Measurements from ENCODE around the gene SHOC2.

SHOC2 gene

DNA sequence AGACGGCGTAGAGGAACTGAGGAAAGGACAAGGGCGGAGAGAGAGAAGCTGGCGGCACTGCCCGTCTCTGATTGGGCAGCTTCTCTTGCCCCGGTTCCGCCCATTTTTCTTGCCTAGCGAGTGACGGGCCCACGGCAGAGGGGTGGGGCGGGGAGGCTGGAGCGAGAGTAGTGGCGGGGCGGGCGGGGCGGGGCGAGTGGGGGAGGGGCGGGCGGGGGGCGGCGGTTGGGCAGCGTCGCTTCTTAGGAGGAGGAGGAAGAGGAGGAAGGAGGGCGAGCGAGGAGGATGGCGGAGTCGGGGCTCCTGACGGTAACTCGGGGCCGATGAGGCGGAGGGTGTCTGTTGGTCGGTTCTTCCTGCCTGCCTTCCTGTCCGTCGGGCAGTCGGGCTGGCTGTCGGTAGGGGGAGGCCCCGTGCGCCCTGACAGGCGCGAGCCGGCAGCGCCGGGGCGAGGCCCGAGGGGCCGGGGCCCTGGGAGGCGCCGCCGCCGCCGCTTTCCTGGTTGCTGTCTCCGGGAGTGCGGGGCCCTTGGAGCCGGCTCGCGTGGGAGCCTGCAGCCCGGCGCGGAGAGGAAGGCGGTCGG is at the start of gene SHOC2:
Gene SHOC2 (plus strand): TSS at position 256 of the 583 bp plus-strand sequence. CDS start 44,755 bp downstream, outside the sequence.
- DNase-seq (ENCODE audit: low spot score) = no peak

DNA sequence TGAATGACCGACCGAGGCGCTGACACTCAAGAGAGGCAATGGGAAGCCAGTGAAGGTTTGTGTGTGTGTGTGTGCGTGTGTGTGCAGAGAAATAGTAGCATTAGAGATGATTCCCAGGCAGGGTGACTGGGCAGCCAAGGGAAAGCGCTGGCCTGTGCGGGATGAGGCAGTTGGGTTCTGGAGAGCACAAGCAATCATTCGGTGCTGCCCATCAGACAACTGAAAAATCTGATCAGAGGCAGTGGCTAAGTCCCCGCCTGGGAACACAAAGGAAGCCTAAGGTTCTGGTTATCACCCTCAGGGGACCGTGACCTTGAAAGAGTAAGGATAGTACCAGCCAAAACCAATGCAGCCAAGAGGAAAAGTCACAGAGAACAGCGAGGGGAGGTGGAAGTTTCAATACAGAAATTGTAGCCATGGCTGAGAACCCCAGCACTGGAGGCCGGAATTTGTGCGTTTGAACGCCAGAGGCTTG is 48.5 kb upstream of the SHOC2 start:
- DNase-seq (ENCODE audit: low spot score) = no peak

DNA sequence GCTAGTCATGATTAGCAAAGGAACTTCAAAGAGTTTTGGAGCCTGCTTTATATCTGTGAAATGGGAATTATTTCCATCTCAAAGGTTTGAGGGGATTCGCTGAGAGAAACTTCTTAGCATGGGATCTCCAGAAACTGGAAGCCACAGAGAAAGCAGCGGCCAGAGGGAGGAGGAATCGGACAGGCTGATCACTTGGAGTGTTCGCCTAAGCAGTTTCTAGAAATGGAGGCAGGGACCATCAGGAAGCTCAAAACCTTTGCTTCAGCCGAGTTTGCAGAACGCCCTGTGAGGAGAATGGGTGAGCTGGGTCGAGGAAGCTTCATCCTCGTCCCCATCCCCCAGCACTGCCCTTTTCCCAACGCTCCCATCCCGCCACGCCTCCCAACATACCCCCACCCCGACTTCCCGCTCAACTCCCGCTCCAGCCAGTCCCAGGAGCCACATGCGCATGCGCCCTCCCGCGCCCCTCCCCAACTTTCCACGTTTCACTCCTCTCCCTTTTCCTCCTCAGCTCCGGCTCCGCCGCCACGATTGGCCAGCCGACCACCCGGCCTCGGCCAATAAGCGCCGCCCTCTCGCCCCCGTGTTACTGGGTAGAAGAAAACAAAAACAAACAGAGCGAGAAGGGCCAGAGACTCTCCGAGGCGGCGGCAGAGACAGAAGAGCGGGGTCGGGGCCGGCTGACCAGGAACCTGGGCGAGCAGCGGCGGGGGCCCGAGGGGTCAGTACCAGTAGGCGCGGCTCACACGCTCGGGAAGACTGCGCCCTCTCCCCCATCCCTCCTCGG is 47.9 kb upstream of the SHOC2 start, which contains the start of gene PDCD4:
Gene PDCD4 (plus strand): TSS at position 631 of the 787 bp plus-strand sequence. CDS start 4,100 bp downstream, outside the sequence.
- peak; percentile 96 for DNase-seq (ENCODE audit: low spot score)

DNA sequence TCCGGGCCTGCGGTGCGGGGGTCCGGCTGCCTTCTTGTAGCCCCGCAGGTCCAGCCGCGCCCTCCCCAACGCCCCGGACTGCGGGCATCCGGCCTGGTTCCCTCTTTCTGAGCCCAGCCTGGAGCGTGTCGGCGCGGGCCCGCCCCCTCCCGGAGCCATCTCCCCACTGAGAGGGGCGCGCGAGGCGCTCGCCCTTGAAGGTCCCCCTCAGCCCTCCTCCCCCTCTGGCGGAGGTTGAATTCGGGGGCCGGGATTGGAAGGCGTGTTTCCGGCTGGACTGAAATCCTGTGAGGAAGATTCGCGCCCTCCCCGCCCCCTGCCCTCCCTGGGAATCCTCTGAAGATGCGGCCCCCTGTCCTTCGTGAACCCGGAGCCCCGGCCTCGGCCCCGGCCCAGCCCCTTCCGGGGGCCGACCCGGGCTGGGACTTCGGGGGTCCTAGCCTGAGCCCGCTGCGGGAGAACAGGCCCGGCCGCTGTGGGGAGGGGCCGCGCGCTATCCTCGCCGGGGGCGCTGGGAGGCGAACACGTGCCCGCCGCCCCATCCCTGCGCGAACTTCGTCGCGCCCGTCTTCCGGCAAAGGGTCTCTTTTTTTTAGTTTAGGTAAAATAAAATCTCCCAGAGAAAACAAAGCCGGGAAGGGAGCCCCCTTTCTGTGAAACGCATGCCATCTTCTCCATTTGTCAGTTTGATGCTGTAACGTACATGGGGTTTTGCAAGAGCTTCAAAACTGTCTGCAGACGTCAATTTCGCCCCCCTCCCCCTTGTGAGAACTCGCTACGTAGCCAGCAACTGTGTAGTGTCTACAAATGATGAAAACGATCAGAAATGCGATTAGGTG is 47.0 kb upstream of the SHOC2 start:
- peak; percentile 89 for DNase-seq (ENCODE audit: low spot score)

DNA sequence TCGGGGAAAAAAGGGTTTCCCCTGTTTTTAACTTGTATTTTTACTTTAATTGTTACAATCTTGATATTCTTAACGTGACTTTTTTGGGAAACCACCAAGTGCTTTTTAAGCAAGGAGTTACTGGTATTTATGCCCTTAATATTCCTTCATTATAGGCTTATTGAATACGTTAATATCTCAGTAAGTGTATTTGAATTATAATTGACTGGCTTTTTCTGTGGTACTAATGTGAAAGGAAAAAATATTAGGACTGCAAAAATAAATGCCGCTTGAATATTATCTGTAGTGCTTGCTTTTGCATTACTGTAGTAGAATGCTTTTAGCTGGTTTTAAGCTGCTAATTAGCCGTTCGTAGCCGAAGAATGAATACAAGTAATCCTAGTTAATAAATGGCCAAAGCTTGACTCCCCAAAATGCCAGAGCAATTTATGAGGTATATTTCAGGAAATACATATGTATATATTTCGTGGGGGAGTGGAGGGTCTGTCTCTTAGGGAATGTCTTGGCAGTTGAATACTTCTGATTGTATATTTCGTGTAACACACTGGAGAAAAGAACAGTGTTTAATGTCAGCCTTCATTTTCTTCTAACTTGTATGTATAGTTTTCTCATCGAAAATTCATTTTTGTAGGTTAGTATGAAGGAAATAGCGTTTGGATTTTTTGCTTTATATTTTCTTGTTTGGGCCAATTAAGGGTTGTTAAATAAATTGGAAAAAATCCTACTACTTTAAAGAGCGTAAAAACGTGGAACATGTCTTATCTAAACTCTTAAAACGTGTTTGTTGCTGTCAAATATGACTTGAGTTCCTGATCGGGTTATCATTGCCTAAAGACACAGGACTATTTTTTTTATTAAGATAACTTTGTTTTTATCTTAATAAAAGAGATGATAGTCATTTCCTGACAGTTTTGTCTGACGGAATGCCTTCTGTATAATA is 46.1 kb upstream of the SHOC2 start:
- DNase-seq (ENCODE audit: low spot score) = peak; percentile 26

DNA sequence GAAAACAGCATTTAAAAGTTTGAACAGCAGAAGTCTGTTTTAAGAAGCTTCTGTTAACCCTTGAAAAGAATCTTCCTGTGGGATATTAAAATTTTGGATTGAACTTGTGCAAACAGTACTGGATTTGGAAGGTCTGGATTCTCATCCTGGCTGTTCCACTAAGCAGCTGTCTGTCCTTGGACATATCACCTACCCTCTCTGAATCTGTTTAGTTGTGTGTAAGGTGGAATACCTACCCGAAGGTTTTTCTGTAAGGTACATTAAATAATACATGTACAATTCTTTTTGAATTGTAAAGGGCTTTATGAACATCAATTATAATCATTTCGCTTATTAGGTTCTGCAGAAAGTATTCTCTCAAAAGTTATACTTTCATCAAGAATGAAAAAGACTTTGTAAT is 45.5 kb upstream of the SHOC2 start:
- peak; percentile 24 for DNase-seq (ENCODE audit: low spot score)

DNA sequence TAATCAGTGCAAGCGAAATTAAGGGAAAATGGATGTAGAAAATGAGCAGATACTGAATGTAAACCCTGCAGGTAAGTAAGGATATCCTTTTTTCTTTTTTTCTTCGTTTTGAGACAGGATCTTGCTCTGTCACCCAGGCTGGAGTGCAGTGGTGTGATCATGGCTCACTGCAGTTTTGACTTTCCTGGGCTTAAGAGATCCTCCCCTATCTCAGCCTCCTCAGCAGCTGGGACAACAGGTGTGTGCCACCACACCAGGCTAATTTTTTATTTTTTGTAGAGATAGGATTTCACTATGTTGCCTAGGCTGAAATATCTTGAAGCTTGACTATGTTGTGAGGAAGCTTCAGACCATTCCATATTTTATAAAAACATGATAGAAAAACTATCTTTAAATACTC is 43.4 kb upstream of the SHOC2 start:
- DNase-seq (ENCODE audit: low spot score) = no peak

DNA sequence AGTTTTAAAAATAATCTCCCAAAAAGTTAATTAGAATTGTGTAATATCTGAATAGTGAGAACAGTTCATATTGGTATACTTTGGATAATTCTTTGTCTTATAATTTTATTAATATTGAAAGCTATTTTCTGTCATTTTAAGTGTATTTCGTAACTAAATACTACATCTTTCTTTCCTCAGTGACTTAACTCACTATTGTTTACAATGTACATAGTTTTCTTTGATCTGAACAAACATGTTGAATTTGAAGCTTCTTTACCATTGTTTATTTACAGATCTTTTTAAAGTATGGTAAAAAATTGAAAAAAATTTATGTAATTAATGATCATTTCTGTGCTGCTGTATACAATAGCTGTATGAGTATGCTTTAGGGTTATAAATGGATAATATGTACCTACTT is 42.6 kb upstream of the SHOC2 start:
- no peak for DNase-seq (ENCODE audit: low spot score)

DNA sequence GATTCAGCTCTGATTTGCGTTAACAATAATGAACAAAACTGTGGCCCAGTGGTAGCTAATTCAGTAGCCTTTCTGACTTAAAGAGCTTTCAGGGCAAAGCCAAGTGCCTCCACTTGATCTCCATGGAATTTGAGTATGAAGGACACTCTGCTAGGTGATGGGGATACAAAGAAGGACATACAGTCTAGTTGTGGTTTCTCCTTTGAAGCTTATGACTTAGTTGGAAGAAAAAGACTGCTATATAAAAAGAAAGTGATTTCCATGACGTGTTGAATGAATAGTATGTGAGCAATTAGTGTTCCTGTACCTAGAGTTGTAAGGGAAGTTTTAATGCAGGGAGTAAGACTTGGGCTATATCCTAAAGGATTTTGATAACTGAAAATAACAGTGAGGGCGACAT is 39.4 kb upstream of the SHOC2 start:
- DNase-seq (ENCODE audit: low spot score) = no peak

DNA sequence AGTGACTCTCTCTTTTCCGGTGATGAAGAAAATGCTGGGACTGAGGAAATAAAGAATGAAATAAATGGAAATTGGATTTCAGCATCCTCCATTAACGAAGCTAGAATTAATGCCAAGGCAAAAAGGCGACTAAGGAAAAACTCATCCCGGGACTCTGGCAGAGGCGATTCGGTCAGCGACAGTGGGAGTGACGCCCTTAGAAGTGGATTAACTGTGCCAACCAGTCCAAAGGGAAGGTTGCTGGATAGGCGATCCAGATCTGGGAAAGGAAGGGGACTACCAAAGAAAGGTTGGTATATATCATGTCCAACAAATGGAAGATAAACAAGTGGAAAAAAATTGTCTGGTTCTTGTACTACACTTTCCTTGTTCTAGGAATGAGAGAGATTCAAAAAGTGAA is 38.2 kb upstream of the SHOC2 start:
- no peak for DNase-seq (ENCODE audit: low spot score)

DNA sequence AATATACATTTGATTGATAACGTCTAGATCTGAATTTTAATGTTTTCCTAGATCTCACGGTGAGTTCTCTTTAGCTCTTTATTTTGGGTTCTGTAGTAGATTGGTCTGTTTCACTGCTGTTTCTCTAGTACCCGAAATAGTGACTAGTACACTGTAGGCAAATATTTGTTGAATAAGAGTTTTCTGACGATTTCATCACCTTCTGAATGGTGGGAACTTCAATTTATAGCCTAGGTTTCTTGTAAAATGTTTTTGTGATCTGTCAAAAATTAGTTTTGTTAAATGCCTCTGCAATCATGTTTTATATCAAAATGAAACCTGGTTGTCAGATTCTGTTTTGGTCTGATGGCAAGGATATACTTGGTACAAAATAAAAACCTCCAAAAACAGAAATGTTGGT is 37.5 kb upstream of the SHOC2 start:
- no peak for DNase-seq (ENCODE audit: low spot score)

DNA sequence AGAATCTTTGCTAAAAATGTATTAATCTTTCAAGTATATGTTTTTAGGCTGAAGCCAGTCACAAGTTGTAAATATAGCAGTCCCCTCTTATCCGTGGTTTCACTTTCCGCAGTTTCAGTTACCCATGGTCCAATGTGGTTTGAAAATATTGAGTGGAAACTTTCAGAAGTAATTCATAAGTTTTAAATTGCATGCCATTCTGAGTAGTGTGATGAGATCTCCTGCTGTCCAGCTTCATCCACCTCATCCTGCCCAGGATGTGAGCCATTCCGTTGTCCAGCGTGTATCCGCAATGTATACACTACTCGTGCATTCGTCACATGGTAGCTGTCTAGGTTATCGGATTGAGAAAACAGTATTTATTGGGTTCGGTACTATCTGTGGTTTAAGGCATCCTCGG is 35.5 kb upstream of the SHOC2 start:
- no peak for DNase-seq (ENCODE audit: low spot score)

DNA sequence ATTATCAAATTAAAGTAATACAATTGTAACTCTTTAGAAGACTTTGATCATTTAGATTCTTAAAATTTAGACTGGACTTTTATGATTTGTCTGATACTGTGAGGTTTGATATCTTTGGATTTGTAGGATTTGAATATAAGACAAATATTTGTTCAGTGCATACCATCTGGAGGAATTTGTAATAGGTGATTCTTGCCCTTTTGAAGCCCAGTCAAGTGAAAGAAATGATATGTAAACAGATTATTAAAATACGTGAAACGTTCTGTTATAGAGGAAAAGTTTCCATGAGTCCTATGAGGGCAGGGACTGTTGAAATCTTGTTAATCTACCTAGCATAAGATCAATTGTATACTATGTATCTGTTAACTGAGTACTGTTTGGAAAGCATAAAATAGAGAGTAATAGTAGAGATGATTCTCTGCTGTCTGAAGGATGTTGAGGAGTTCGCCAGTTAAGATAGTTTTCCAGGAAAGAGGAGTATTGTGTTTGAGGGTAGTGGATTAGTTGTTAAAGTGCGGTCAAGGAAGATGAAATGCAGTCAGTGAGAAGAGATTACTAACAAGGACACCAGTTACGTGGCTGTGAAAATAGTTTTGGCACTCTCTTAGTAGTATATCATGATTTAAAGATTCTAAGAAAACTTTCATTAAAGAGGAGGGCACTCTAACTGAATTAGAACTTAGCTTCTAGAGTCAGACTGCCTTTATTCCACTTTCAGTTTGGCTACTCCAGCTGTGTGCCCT is 33.3 kb upstream of the SHOC2 start:
- DNase-seq (ENCODE audit: low spot score) = no peak

DNA sequence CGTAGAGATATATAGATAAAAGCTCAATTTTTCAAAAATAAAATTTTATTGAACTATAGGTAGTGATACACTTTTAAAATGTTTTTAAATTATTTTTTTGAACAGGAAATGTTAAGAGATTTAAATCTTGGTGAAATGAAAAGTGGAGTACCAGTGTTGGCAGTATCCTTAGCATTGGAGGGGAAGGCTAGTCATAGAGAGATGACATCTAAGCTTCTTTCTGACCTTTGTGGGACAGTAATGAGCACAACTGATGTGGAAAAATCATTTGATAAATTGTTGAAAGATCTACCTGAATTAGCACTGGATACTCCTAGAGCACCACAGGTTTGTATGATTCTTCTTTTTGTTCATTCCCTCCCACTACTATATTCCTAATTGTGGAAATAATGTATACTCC is 31.8 kb upstream of the SHOC2 start:
- no peak for DNase-seq (ENCODE audit: low spot score)

DNA sequence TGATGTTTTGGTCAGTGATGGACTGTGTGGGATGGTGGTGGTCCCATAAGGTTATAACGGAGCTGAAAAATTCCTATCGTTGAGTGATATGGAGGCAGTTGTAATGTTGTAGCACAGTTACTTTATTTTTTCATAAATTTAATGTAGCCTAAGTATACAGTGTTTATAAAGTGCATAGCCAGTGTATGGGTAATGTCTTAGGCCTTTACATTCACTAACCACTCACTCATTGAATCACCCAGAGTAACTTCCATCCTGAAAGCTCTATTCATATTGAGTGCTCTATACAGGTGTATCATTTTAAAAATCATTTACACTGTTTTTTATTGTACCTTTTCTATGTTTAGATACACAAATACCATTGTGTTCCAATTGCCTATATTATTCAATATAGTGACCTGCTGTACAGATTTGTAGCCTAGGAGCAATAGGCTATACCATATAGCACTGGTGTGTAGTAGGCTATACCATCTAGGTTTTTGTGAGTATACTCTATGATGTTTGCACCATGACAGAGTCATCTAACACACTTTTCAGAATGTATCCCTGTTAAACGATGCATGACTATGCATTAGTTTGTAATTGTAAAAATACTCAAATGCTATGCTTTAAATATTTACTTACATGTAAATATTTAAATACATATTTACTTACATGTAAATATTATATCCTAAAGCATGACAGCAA is 26.7 kb upstream of the SHOC2 start:
- DNase-seq (ENCODE audit: low spot score) = no peak

DNA sequence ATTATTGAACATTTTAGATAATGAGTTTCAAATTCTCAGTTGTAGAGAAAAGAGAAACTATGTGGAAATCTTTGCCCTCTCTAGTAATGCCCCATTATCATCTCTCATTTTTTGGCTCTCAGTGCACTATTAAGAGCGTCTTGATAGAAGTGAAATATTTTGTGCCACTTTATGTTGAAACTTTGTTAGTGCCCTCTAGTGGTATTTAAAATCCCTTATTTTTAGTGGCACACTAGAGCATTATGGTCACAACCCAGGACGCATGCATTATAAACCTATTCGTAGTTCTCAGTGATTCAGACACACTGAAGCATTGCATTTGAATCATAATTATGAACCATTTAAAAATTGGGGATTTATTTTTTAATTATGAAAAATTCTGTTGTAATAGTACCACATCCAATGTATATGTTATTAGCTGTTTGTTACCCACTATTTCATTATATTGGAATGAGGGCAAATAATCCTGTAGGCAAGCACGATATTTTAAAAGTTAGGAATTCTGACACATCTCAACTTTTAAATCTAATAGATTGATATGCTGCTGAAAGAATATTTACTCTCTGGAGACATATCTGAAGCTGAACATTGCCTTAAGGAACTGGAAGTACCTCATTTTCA is 25.7 kb upstream of the SHOC2 start:
- peak; percentile 85 for DNase-seq (ENCODE audit: low spot score)

DNA sequence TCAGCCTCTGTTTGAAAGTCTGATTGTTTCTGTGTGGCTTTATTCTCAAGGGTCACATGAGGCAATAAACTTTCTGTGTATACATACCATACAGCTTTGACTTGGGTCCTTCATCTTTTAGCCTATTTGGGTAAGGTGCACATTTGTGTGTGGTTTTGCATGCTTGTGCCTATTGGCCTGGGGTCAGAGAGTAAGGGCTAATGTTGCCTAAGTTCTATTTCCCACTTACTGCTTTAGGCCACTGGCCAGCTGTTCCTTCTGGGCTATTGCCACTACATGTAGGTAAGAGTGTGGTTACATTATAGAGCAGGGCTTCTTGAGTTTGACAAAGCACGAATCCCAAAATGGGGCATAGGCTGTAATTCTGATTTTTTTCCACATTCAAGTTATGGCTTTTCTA is 22.2 kb upstream of the SHOC2 start:
- DNase-seq (ENCODE audit: low spot score) = no peak

DNA sequence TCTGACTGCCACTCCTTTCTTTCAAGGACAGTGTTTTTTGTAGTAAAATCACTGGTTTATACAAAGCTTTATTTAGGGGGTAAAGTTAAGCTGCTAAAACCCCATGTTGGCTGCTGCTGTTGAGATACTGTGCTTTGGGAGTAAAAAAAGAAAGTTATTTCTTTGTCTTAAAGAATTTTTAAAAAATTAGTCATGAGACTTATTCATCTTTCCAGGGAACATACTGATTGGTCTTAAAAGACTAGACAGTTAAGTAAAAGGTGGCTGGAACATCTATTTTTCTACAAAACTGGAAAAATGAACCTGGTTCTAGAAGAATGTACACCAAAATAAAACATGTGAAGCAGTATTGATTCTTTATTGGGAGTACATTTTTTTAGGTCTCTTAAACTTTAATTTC is 21.0 kb upstream of the SHOC2 start:
- no peak for DNase-seq (ENCODE audit: low spot score)

DNA sequence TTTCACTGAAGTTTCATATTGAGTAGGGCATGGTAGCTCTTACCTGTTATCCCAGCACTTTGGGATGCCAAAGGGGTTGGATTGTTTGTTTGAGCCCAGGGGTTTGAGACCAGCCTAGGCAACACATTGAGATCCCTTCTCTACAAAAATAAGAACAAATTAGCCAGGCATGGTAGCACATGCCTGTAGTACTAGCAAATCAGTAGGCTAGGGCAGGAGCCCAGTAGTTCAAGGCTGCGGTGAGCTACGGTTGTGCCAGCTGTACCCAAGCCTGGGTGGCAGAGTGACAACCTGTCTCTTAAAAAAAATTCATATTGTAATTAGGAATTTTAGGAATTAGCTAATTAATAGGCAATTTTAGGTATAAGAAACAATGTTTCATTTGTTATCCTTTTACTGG is 18.4 kb upstream of the SHOC2 start:
- no peak for DNase-seq (ENCODE audit: low spot score)

Measured in RKO (cell line).